IPS-NIHi11 (cell line): ENCODE results near the gene MAEL.
"Not testable (repeated sequence)": the region's sequence is repeated elsewhere in the genome, so short reads cannot be mapped to it uniquely, and the experiment has no call there.

Experiments
- DNase-seq: peaks from one replicate; pipeline ENCODE4 v3.0.0; 2012; ENCODE audit warnings: mixed read lengths, low spot score

MAEL gene

GRCh38 chr1:166978821-166979220, 10.3 kb upstream of the MAEL start:
- no peak for DNase-seq

GRCh38 chr1:166980383-166980782, 8.7 kb upstream of the MAEL start:
- DNase-seq: no peak

GRCh38 chr1:166980818-166981217, 8.3 kb upstream of the MAEL start:
- no peak for DNase-seq

- DNase-seq: no peak
These were observed 7.5 kb upstream of the MAEL start for GRCh38 chr1:166981589-166981988.

- no peak for DNase-seq
These were observed 10.0 kb downstream of the MAEL start for GRCh38 chr1:166999075-166999474.

- no peak for DNase-seq
These were observed 10.5 kb downstream of the MAEL start for GRCh38 chr1:166999500-167000055.

GRCh38 chr1:167000546-167000945, 11.5 kb downstream of the MAEL start:
- DNase-seq: no peak

- DNase-seq: no peak
These were observed 13.3 kb downstream of the MAEL start for GRCh38 chr1:167002354-167002753.

GRCh38 chr1:167003711-167004110, 14.6 kb downstream of the MAEL start:
- DNase-seq: no peak

- DNase-seq: no peak
These were observed 22.6 kb downstream of the MAEL start for GRCh38 chr1:167011560-167012191.

- no peak for DNase-seq
These were observed 23.5 kb downstream of the MAEL start for GRCh38 chr1:167012570-167012969.

GRCh38 chr1:167013108-167013929, 24.2 kb downstream of the MAEL start:
- DNase-seq: no peak

GRCh38 chr1:167016100-167016750, 27.1 kb downstream of the MAEL start:
- no peak for DNase-seq

- no peak for DNase-seq
These were observed 33.3 kb downstream of the MAEL start for GRCh38 chr1:167022384-167022783.

GRCh38 chr1:167029553-167029952, 40.5 kb downstream of the MAEL start:
- not testable (repeated sequence) for DNase-seq

- DNase-seq: no peak
These were observed 44.6 kb downstream of the MAEL start for GRCh38 chr1:167033646-167034045.

GRCh38 chr1:167043752-167044488, 54.8 kb downstream of the MAEL start:
- DNase-seq: peak; percentile 51

GRCh38 chr1:167051907-167052306, 62.8 kb downstream of the MAEL start:
- no peak for DNase-seq

- DNase-seq: peak; percentile 72
These were observed 63.3 kb downstream of the MAEL start for GRCh38 chr1:167052389-167052788.

- DNase-seq: no peak
These were observed 65.5 kb downstream of the MAEL start for GRCh38 chr1:167054531-167054930.

GRCh38 chr1:167054946-167055630, 66.0 kb downstream of the MAEL start:
- DNase-seq: no peak
